ENCODE results near the gene MELTF. TPM values are rescaled to one million over a fixed set of nuclear protein-coding genes. Genes with fewer than 3 reads are reported as not detected.

The MELTF gene
- polyA plus RNA-seq, 1 donor from 2014 or later: 0.09 TPM

DNA sequence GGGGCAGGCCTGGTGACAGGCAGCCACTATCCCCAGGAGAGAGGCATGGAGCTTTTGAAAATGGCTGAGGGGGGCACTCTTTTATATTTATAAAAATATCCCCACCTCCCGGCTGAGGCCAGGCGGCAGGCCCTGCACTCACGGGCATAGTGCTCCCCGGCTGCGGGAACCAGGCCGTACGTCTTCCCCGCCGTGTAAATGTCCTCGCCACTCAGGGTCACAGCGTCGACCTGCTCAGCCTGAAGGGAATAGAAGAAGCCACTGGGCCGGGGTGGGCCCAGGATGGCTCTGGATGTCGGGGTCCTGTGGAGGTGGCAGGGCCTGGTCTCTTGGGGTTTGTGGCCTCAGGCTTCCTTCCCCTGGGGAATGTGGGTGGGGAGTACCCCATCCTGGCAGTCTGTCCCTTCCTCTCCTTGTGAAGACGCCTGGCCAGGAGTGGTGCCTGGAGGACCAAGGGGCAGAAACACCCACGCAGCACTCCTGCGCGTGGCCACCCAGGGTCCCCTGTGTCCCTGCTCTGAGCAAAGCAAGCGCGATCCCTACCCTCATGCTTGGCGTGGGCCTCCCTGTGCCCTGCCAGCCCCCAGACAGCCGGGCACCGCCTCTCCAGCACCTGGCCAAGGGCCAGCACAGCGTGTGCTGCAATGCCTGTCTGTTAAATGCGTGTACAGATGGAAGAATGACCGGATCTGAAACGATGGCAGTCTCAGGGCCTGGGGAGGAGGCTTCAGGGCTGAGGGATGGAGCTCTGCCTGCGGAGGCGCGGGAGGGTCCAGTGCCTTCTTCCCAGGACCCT is 18.9 kb downstream of the MELTF start:
- Histone ChIP-seq H3K27me3 (ENCODE audit: insufficient read depth, low read depth, low read length) (no peaks in the 10 kb centered on the region), H3K36me3 (ENCODE audit: insufficient read depth, low read length) (no peaks in the 10 kb centered on the region), H3K4me2 (ENCODE audit: low read length) (no peak overlapping the region), H3K9me3 (ENCODE audit: low read length) (no peaks in the 10 kb centered on the region), H4K20me1 (ENCODE audit: insufficient read depth) (no peaks in the 10 kb centered on the region), H3F3A (ENCODE audit: insufficient read depth, low read length, poor library complexity, severe bottlenecking) (no peaks in the 10 kb centered on the region), H3K27ac (ENCODE audit: low read length) (no peak overlapping the region), H2AFZ (ENCODE audit: low read depth, low read length) (no peak overlapping the region), H3K9ac (ENCODE audit: low read length) (no peak overlapping the region), H3K4me3 (ENCODE audit: low read length) (no peak overlapping the region), H3K79me2 (replicated peaks; ENCODE audit: insufficient read depth, low read length) (no peaks in the 10 kb centered on the region), H3K9me2 (ENCODE audit: insufficient read depth, low read length) (no peaks in the 10 kb centered on the region)
- TF ChIP-seq TAF1 (IDR thresholded peaks at IDR 0.05; ENCODE audit: low read depth): no peak
- no peak for TF ChIP-seq MXI1 (conservative IDR thresholded peaks at IDR 0.05; ENCODE audit: poor library complexity, severe bottlenecking)
- TF ChIP-seq, protein P1, sequence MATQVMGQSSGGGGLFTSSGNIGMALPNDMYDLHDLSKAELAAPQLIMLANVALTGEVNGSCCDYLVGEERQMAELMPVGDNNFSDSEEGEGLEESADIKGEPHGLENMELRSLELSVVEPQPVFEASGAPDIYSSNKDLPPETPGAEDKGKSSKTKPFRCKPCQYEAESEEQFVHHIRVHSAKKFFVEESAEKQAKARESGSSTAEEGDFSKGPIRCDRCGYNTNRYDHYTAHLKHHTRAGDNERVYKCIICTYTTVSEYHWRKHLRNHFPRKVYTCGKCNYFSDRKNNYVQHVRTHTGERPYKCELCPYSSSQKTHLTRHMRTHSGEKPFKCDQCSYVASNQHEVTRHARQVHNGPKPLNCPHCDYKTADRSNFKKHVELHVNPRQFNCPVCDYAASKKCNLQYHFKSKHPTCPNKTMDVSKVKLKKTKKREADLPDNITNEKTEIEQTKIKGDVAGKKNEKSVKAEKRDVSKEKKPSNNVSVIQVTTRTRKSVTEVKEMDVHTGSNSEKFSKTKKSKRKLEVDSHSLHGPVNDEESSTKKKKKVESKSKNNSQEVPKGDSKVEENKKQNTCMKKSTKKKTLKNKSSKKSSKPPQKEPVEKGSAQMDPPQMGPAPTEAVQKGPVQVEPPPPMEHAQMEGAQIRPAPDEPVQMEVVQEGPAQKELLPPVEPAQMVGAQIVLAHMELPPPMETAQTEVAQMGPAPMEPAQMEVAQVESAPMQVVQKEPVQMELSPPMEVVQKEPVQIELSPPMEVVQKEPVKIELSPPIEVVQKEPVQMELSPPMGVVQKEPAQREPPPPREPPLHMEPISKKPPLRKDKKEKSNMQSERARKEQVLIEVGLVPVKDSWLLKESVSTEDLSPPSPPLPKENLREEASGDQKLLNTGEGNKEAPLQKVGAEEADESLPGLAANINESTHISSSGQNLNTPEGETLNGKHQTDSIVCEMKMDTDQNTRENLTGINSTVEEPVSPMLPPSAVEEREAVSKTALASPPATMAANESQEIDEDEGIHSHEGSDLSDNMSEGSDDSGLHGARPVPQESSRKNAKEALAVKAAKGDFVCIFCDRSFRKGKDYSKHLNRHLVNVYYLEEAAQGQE (IDR thresholded peaks at IDR 0.05; ENCODE audit: borderline replicate concordance): no peak
- TF ChIP-seq EP300 (conservative IDR thresholded peaks at IDR 0.05; ENCODE audit: poor library complexity, severe bottlenecking): no peak
- no peak for TF ChIP-seq RAD21 (conservative IDR thresholded peaks at IDR 0.05)
- TF ChIP-seq EZH2 (IDR thresholded peaks at IDR 0.05; ENCODE audit: borderline replicate concordance, insufficient read depth, low read length, poor library complexity, severe bottlenecking): no peak
- TF ChIP-seq, protein P2, sequence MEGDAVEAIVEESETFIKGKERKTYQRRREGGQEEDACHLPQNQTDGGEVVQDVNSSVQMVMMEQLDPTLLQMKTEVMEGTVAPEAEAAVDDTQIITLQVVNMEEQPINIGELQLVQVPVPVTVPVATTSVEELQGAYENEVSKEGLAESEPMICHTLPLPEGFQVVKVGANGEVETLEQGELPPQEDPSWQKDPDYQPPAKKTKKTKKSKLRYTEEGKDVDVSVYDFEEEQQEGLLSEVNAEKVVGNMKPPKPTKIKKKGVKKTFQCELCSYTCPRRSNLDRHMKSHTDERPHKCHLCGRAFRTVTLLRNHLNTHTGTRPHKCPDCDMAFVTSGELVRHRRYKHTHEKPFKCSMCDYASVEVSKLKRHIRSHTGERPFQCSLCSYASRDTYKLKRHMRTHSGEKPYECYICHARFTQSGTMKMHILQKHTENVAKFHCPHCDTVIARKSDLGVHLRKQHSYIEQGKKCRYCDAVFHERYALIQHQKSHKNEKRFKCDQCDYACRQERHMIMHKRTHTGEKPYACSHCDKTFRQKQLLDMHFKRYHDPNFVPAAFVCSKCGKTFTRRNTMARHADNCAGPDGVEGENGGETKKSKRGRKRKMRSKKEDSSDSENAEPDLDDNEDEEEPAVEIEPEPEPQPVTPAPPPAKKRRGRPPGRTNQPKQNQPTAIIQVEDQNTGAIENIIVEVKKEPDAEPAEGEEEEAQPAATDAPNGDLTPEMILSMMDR (IDR thresholded peaks at IDR 0.05; ENCODE audit: poor library complexity, severe bottlenecking): no peak
- no peak for TF ChIP-seq SMC3 (conservative IDR thresholded peaks at IDR 0.05; ENCODE audit: poor library complexity)
- TF ChIP-seq POLR2AphosphoS5 (IDR thresholded peaks at IDR 0.05): no peak

DNA sequence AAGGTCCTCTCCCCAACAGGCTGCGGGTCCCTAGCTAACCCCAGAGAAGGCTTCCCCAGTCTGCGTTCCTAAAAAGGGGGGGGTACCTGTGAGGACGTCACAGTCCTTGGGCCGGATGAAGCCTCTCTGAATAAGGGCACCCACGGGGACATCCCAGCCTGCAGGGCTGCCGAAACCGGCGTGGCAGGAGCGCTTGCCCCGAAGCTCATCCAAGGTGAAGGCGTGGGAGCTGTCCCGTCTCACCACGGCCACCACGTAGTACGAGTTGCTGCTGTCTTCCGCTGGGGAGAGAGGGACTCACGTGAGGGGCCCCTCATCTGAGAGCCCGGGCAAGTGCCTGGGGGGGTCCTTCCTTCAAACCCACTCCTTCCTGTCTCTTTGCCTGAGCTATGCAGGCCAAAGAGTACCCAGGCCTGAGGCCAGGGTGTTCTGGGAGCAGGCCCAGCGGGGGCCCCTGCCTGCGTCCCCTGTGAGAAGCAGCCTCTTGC is 20.0 kb downstream of the MELTF start:
- H3K27ac ChIP-seq (ENCODE audit: low read length): no peak overlapping the region
- H3K9me2 ChIP-seq (ENCODE audit: insufficient read depth, low read length): no peaks in the 10 kb centered on the region
- no peak overlapping the region for H3K4me3 ChIP-seq (ENCODE audit: low read length)
- TF ChIP-seq MXI1 (conservative IDR thresholded peaks at IDR 0.05; ENCODE audit: poor library complexity, severe bottlenecking): no peak
- TF ChIP-seq POLR2AphosphoS5 (IDR thresholded peaks at IDR 0.05): no peak
- no peak for TF ChIP-seq EP300 (conservative IDR thresholded peaks at IDR 0.05; ENCODE audit: poor library complexity, severe bottlenecking)
- no peak for TF ChIP-seq EZH2 (IDR thresholded peaks at IDR 0.05; ENCODE audit: borderline replicate concordance, insufficient read depth, low read length, poor library complexity, severe bottlenecking)
- TF ChIP-seq TAF1 (IDR thresholded peaks at IDR 0.05; ENCODE audit: low read depth): no peak
- TF ChIP-seq SMC3 (conservative IDR thresholded peaks at IDR 0.05; ENCODE audit: poor library complexity): no peak
- TF ChIP-seq RAD21 (conservative IDR thresholded peaks at IDR 0.05): no peak
- TF ChIP-seq, protein P2 (IDR thresholded peaks at IDR 0.05; ENCODE audit: poor library complexity, severe bottlenecking): no peak
- TF ChIP-seq, protein P1 (IDR thresholded peaks at IDR 0.05; ENCODE audit: borderline replicate concordance): no peak
- H3K79me2 ChIP-seq (replicated peaks; ENCODE audit: insufficient read depth, low read length): no peaks in the 10 kb centered on the region
- H3K36me3 ChIP-seq (ENCODE audit: insufficient read depth, low read length): no peaks in the 10 kb centered on the region
- no peak overlapping the region for H3K4me2 ChIP-seq (ENCODE audit: low read length)
- H4K20me1 ChIP-seq (ENCODE audit: insufficient read depth): no peaks in the 10 kb centered on the region
- no peak overlapping the region for H2AFZ ChIP-seq (ENCODE audit: low read depth, low read length)
- no peaks in the 10 kb centered on the region for H3K27me3 ChIP-seq (ENCODE audit: insufficient read depth, low read depth, low read length)
- no peaks in the 10 kb centered on the region for H3K9me3 ChIP-seq (ENCODE audit: low read length)
- H3K9ac ChIP-seq (ENCODE audit: low read length): no peak overlapping the region
- no peaks in the 10 kb centered on the region for H3F3A ChIP-seq (ENCODE audit: insufficient read depth, low read length, poor library complexity, severe bottlenecking)
